Naive thymus-derived CD4-positive, alpha-beta T cell (primary cell): Measurements from ENCODE around the gene SMIM31. TPM values are rescaled to one million over a fixed set of nuclear protein-coding genes. Genes with fewer than 3 reads are reported as not detected.

Experiments
- ATAC-seq: fragments of 150-1000 bp; cut with Tn5 transposase; 2 replicates; pipeline ENCODE4 v1.10.0; 2021; ENCODE audit warnings: mild to moderate bottlenecking, moderate library complexity
- CTCF ChIA-PET: fragments of 350-600 bp; sonication (Branson Sonifier 250); formaldehyde crosslinking; loops from one replicate; lab custom pipeline; 2021; ENCODE audit warnings: antibody characterized with exemption; lab: Charles Lee
- POLR2A ChIA-PET: fragments of 350-600 bp; sonication (Branson Sonifier 250); formaldehyde crosslinking; loops from one replicate; lab custom pipeline; 2021; ENCODE audit warnings: antibody characterized with exemption, inconsistent platforms; lab: Charles Lee
- DNase-seq, 9 donors: peaks; one replicate each; pipeline versions ENCODE4 v3.0.0 to v3.0.0-alpha.2; 2020 to 2022; ENCODE audit warnings: mixed read lengths in 1 of 9
- H3K27ac ChIP-seq: one replicate; pipeline ENCODE4 v1.7.0; 2013; ENCODE audit warnings: mild to moderate bottlenecking, low read depth, low read length, moderate library complexity
- H3K27me3 ChIP-seq, 2 donors: one replicate each; pipeline ENCODE4 v1.7.0; 2013; ENCODE audit warnings: low read length in 2 of 2, mild to moderate bottlenecking in 2 of 2, moderate library complexity in 2 of 2; ENCODE audit not compliant: control insufficient read depth in 2 of 2, insufficient read depth in 2 of 2
- H3K36me3 ChIP-seq, 3 experiments: 1 replicate in 2 of 3; 2 replicates in 1 of 3; pipeline ENCODE4 v1.7.0; 2013; ENCODE audit warnings: low read length in 3 of 3, mild to moderate bottlenecking in 3 of 3, moderate library complexity in 1 of 3; ENCODE audit not compliant: insufficient read depth in 3 of 3, control insufficient read depth in 2 of 3
- H3K4me1 ChIP-seq, 2 donors: one replicate each; pipeline ENCODE4 v1.7.0; 2013; ENCODE audit warnings: low read length in 2 of 2, mild to moderate bottlenecking in 2 of 2, moderate library complexity in 1 of 2; ENCODE audit not compliant: control insufficient read depth in 2 of 2, insufficient read depth in 2 of 2
- H3K4me3 ChIP-seq: 2 replicates; pipeline ENCODE4 v1.7.0; 2013; ENCODE audit warnings: mild to moderate bottlenecking, low read length
- H3K9me3 ChIP-seq, 3 experiments: 1 replicate in 2 of 3; 2 replicates in 1 of 3; pipeline ENCODE4 v1.7.0; 2013; ENCODE audit warnings: low read length in 3 of 3; ENCODE audit not compliant: control insufficient read depth in 2 of 3
- H3K27ac Mint-ChIP-seq, 9 donors: one replicate each; pipeline ENCODE4 v1.8.0; 2020 to 2022; ENCODE audit warnings: mixed read lengths in 9 of 9, mild to moderate bottlenecking in 8 of 9, moderate library complexity in 5 of 9, inconsistent platforms in 2 of 9
- H3K27me3 Mint-ChIP-seq, 5 donors: one replicate each; pipeline ENCODE4 v1.8.0; 2021 to 2022; ENCODE audit warnings: mixed read lengths in 5 of 5, mild to moderate bottlenecking in 1 of 5
- H3K36me3 Mint-ChIP-seq, 5 donors: one replicate each; pipeline ENCODE4 v1.8.0; 2020 to 2022; ENCODE audit warnings: mixed read lengths in 5 of 5, mild to moderate bottlenecking in 3 of 5, inconsistent platforms in 1 of 5
- H3K4me1 Mint-ChIP-seq, 7 donors: one replicate each; pipeline ENCODE4 v1.8.0; 2020 to 2022; ENCODE audit warnings: mixed read lengths in 7 of 7, mild to moderate bottlenecking in 3 of 7, inconsistent platforms in 1 of 7
- H3K4me3 Mint-ChIP-seq, 10 donors: one replicate each; pipeline ENCODE4 v1.8.0; 2020 to 2022; ENCODE audit warnings: mild to moderate bottlenecking in 10 of 10, mixed read lengths in 10 of 10, moderate library complexity in 6 of 10, inconsistent platforms in 2 of 10
- H3K9me3 Mint-ChIP-seq, 11 donors: one replicate each; pipeline ENCODE4 v1.8.0; 2020 to 2022; ENCODE audit warnings: mixed read lengths in 11 of 11, mild to moderate bottlenecking in 4 of 11, inconsistent platforms in 1 of 11, moderate library complexity in 1 of 11
- intact Hi-C, 2 donors: fragments of 100-400 bp; cut with micrococcal nuclease; formaldehyde crosslinking; loops; one replicate each; pipeline ENCODE4 v1.15.1; 2023
- polyA plus RNA-seq, 2 donors: library from polyadenylated mRNA; unstranded; fragments of 300-500 nt; fragmentation: Illumina TruSeq; gene quantifications; one replicate each; pipeline ENCODE4 v1.2.3, GENCODE V29; 2021
- total RNA-seq, 6 experiments: library from RNA in 5 of 6; stranded (reverse) in 5 of 6; gene quantifications; 1 replicate in 5 of 6; 2 replicates in 1 of 6; pipeline ENCODE4 v1.2.3 and lab custom pipeline; 2021 to 2026

SMIM31 gene
- total and polyA plus RNA-seq, 7 experiments from 2014 or later, result not detected

DNA sequence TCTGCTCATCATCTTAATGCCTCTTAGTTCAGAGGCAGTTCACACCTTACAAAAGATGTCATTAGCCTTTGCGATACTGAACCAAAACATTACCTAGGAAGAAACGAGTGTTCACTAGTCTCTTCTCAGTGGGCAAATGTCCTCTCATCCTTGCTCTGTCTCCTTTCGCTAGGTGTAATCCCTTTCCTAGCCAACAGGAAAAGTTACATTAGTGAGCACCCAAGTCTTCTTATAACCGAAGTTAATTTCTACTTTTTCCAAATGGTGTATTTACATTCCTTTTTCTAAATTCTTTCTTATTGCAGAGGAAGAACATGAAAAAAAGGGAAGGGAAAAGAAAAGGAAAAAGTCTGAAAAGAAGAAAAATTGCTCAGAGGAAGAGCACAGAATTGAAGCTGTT lies 46.9 kb downstream of the SMIM31 start:
- Histone ChIP-seq H3K36me3 (no peaks in the 10 kb centered on the region), H3K9me3 (no peaks in the 10 kb centered on the region), H3K27me3 (no peaks in the 10 kb centered on the region), H3K27ac (no peak overlapping the region), H3K4me3 (no peak overlapping the region), H3K4me1 (no peaks in the 10 kb centered on the region)
- Mint-ChIP-seq H3K4me3 (no peak overlapping the region), H3K27ac (no peak overlapping the region), H3K36me3 (no peaks in the 10 kb centered on the region), H3K4me1 (peaks cover 0 to under 1% (median 0%) of the 10 kb centered on the region in 7 donors), H3K27me3 (peaks cover 0 to 10% (median 7%) of the 10 kb centered on the region in 5 donors), H3K9me3 (no peaks in the 10 kb centered on the region)
- POLR2A ChIA-PET, result no interaction called here
- intact Hi-C loops, result no loop called here
- ATAC-seq, result no peak
- CTCF ChIA-PET, result no interaction called here
- DNase-seq, result no peak

DNA sequence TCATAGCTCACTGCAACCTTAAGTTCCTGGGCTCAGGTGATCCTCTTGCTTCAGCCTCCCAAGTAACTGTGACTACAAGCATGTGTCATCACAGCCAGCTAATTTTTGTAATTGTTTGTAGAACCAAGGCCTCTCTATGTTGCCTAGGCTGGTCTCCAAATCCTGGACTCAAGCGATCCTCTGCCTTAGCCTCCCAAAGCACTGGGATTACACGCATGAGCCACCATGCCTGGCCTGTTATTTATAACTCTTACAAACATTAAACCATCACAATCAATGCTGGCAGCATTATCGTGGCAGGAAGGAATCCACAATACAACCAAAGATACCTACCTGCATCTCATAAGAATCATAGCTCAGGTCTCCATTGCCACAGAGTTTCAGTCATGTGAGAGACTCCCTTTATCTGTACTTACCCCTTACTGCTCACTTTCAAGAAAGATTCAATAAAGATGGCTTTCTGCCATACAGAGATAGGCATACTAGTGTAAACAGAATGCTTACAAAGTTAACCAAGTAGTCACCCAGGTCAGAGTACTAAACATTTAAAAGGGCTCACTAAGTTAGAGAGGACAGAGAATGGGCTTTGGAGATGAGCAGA lies 48.5 kb downstream of the SMIM31 start:
- CTCF ChIA-PET, result no interaction called here
- no peaks in the 10 kb centered on the region for H3K9me3 ChIP-seq
- no peaks in the 10 kb centered on the region for H3K36me3 Mint-ChIP-seq
- H3K9me3 Mint-ChIP-seq, result no peaks in the 10 kb centered on the region
- peaks cover 0 to 2% (median 0%) of the 10 kb centered on the region in 7 donors for H3K4me1 Mint-ChIP-seq
- H3K27ac Mint-ChIP-seq, result no peak overlapping the region
- H3K4me3 Mint-ChIP-seq, result no peak overlapping the region
- H3K4me3 ChIP-seq, result no peak overlapping the region
- intact Hi-C loops, result no loop called here
- H3K27me3 Mint-ChIP-seq, result peaks cover 0 to 10% (median 7%) of the 10 kb centered on the region in 5 donors
- H3K4me1 ChIP-seq, result no peaks in the 10 kb centered on the region
- POLR2A ChIA-PET, result no interaction called here
- no peak for DNase-seq
- H3K27ac ChIP-seq, result no peak overlapping the region
- ATAC-seq, result no peak
- H3K27me3 ChIP-seq, result no peaks in the 10 kb centered on the region
- no peaks in the 10 kb centered on the region for H3K36me3 ChIP-seq

DNA sequence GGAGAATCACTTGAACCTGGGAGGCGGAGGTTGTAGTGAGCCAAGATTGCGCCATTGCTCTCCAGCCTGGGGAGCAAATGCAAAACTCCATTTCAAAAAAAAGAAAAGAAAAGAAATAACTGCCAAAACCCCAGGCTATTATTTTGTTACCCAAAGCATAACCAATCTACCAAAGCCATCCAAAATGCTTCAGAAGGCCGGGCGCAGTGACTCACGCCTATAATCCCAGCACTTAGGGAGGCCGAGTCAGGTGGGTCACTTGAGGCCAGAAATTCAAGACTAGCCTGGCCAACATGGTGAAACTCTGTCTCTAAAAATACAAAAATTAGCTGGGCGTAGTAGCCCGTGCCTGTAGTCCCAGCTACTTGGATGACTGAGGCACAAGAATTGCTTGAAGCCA lies 49.8 kb downstream of the SMIM31 start:
- no peak for ATAC-seq
- no peaks in the 10 kb centered on the region for H3K9me3 Mint-ChIP-seq
- no peaks in the 10 kb centered on the region for H3K36me3 Mint-ChIP-seq
- Histone ChIP-seq H3K27ac (no peak overlapping the region), H3K4me3 (no peak overlapping the region), H3K9me3 (no peaks in the 10 kb centered on the region), H3K36me3 (no peaks in the 10 kb centered on the region), H3K4me1 (no peaks in the 10 kb centered on the region), H3K27me3 (no peaks in the 10 kb centered on the region)
- POLR2A ChIA-PET, result no interaction called here
- no peak overlapping the region for H3K4me3 Mint-ChIP-seq
- no peak for DNase-seq
- intact Hi-C loops, result no loop called here
- H3K27ac Mint-ChIP-seq, result no peak overlapping the region
- H3K27me3 Mint-ChIP-seq, result peaks cover 0 to 10% (median 7%) of the 10 kb centered on the region in 5 donors
- peaks cover 0 to 2% (median 0%) of the 10 kb centered on the region in 7 donors for H3K4me1 Mint-ChIP-seq
- CTCF ChIA-PET, result no interaction called here

DNA sequence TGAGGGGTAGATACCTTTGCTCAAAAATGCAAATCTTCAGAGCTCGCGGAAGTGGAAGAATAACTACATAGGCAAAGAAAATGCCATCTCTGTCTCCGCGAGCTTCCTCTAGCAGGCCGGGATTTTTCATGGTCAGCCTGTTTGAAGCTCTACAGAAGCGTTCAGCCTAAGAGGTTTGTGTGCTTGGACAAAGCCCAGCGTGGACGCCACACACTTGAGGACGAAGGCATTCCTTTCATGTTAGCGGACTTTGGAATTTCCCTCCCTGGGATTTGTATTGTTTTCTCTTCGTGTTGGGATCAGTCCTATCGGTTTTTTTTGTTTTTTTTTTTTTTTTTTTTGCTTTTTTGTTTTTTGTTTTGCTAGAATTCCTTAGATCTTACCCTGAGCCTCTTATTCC lies 53.7 kb downstream of the SMIM31 start:
- peaks cover 0 to 2% (median 0%) of the 10 kb centered on the region in 7 donors for H3K4me1 Mint-ChIP-seq
- no peaks in the 10 kb centered on the region for H3K27me3 ChIP-seq
- intact Hi-C loops, result no loop called here
- ChIA-PET POLR2A (no interaction called here), CTCF (no interaction called here)
- H3K9me3 ChIP-seq, result no peaks in the 10 kb centered on the region
- H3K27ac ChIP-seq, result no peak overlapping the region
- no peaks in the 10 kb centered on the region for H3K9me3 Mint-ChIP-seq
- no peak overlapping the region for H3K27ac Mint-ChIP-seq
- no peaks in the 10 kb centered on the region for H3K36me3 Mint-ChIP-seq
- H3K36me3 ChIP-seq, result no peaks in the 10 kb centered on the region
- no peak overlapping the region for H3K4me3 ChIP-seq
- ATAC-seq (no peak), DNase-seq (no peak)
- no peak overlapping the region for H3K4me3 Mint-ChIP-seq
- H3K27me3 Mint-ChIP-seq, result peaks cover 0 to 15% (median 8%) of the 10 kb centered on the region in 5 donors
- H3K4me1 ChIP-seq, result no peaks in the 10 kb centered on the region

DNA sequence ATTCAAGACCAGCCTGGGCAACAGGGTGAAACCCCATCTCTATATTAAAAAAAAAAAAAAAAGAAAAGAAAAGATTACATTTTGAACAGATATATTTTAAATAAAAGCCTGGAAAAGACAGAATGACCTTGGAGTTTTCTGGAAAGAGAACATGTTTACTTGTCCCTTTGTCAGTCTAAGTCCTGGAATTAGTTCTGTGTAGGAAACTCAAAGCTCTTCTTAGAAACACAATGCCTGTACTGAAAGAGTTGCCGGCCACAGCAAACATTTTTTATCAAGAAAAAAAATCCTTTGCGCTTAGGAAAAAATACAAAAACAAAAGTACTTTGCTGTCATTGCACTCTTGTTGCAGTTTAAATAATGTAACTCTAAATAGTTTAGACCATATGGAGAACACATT lies 59.6 kb downstream of the SMIM31 start:
- Histone ChIP-seq H3K27me3 (no peaks in the 10 kb centered on the region), H3K36me3 (no peaks in the 10 kb centered on the region), H3K9me3 (no peaks in the 10 kb centered on the region), H3K27ac (no peak overlapping the region), H3K4me3 (no peak overlapping the region), H3K4me1 (no peaks in the 10 kb centered on the region)
- Mint-ChIP-seq H3K27me3 (peaks cover 0 to 21% (median 6%) of the 10 kb centered on the region in 5 donors), H3K27ac (no peak overlapping the region), H3K4me3 (no peak overlapping the region), H3K4me1 (no peaks in the 10 kb centered on the region), H3K36me3 (no peaks in the 10 kb centered on the region), H3K9me3 (peaks cover 0 to 3% (median 0%) of the 10 kb centered on the region in 11 donors)
- ATAC-seq (no peak), DNase-seq (no peak)
- ChIA-PET POLR2A (no interaction called here), CTCF (no interaction called here)
- intact Hi-C loops, result no loop called here

DNA sequence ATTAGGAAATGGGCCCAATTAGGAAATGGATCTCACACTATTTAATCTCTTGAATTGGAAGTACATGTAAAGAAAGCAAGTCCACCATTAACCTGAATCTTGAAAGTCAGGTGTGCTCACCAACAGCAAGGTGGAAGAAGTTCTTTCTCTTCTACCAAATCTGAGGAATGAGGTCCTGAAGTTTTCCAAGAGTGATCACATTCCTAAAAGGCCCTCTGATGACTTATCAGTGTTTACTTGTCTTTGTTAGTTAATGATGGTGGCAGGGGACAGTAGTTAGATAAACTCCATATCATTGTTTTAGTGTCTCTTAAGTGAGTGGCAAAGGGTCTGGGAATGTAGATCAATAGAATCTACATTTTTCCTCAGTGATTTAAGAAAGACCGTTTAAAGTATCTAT lies 61.8 kb downstream of the SMIM31 start:
- Histone ChIP-seq H3K4me3 (no peak overlapping the region), H3K27ac (no peak overlapping the region), H3K4me1 (no peaks in the 10 kb centered on the region), H3K36me3 (no peaks in the 10 kb centered on the region), H3K9me3 (no peaks in the 10 kb centered on the region), H3K27me3 (no peaks in the 10 kb centered on the region)
- Mint-ChIP-seq H3K36me3 (no peaks in the 10 kb centered on the region), H3K4me3 (no peak overlapping the region), H3K27ac (no peak overlapping the region), H3K4me1 (no peaks in the 10 kb centered on the region), H3K9me3 (peaks cover 0 to 3% (median 0%) of the 10 kb centered on the region in 11 donors), H3K27me3 (peaks cover 0 to 7% (median 4%) of the 10 kb centered on the region in 5 donors)
- DNase-seq (no peak), ATAC-seq (no peak)
- CTCF ChIA-PET, result no interaction called here
- intact Hi-C loops, result no loop called here
- POLR2A ChIA-PET, result no interaction called here

DNA sequence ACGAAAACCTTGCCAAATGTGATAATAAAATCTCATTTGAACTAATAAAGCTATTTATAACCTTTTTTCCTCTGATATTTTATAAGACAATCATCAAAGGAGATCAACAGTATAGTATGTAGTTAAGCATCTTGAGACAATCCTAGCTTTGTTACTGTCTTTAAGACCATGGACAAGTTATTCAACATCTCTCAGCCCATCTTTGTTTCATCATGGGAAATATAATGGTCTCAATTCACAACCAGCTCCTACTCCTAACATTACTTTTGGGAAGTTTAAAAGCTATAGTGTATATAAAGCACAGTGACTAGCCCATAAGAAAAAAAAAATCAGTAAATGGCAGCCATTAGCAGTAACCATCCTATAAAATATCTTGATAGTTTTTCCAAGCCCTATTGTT lies 65.4 kb downstream of the SMIM31 start:
- peaks cover 5 to 27% (median 21%) of the 10 kb centered on the region in 5 donors for H3K27me3 Mint-ChIP-seq

More for the DNA sequence above, 65.4 kb downstream of the SMIM31 start:
- Histone ChIP-seq H3K27me3 (no peaks in the 10 kb centered on the region), H3K9me3 (no peaks in the 10 kb centered on the region), H3K36me3 (no peaks in the 10 kb centered on the region), H3K4me1 (no peaks in the 10 kb centered on the region), H3K4me3 (no peak overlapping the region), H3K27ac (no peak overlapping the region)
- DNase-seq (no peak), ATAC-seq (no peak)
- CTCF ChIA-PET, result no interaction called here
- Mint-ChIP-seq H3K27ac (no peak overlapping the region), H3K9me3 (peaks cover 0 to 3% (median 0%) of the 10 kb centered on the region in 11 donors), H3K36me3 (no peaks in the 10 kb centered on the region), H3K4me3 (no peak overlapping the region), H3K4me1 (no peaks in the 10 kb centered on the region)
- POLR2A ChIA-PET, result no interaction called here
- intact Hi-C loops, result no loop called here
